Epithelial cell of esophagus (primary cell): ENCODE results near the gene POU4F1.

Source experiments
- DNase-seq: peaks from one replicate; pipeline ENCODE4 v3.0.0; 2010; ENCODE audit warnings: low read depth
- H3K4me3 ChIP-seq: 2 replicates; pipeline ENCODE4 v1.5.1; 2011; ENCODE audit warnings: mild to moderate bottlenecking, low read length, control low read depth
- CTCF ChIP-seq: IDR thresholded peaks from 2 replicates; pipeline ENCODE4 v1.5.1; 2011; ENCODE audit warnings: low read depth, mild to moderate bottlenecking, low read length, control low read depth, inconsistent platforms; ENCODE audit not compliant: insufficient read depth; ENCODE audit errors: missing control alignments

Gene POU4F1

GRCh38 chr13:78632996-78633395 lies 29.6 kb upstream of the POU4F1 start:
- H3K4me3 ChIP-seq, result no peak overlapping the region
- no peak for TF ChIP-seq CTCF
- DNase-seq, result no peak

GRCh38 chr13:78631077-78631476 lies 27.7 kb upstream of the POU4F1 start:
- no peak for DNase-seq
- TF ChIP-seq CTCF, result no peak
- H3K4me3 ChIP-seq, result no peak overlapping the region

- H3K4me3 ChIP-seq, result no peak overlapping the region
- no peak for DNase-seq
- TF ChIP-seq CTCF, result no peak
Measured at GRCh38 chr13:78630511-78630910, 27.2 kb upstream of the POU4F1 start.

- TF ChIP-seq CTCF, result no peak
- no peak overlapping the region for H3K4me3 ChIP-seq
- no peak for DNase-seq
Measured at GRCh38 chr13:78625384-78625783, 22.0 kb upstream of the POU4F1 start.

GRCh38 chr13:78623132-78623531 lies 19.8 kb upstream of the POU4F1 start:
- no peak for TF ChIP-seq CTCF
- no peak for DNase-seq
- no peak overlapping the region for H3K4me3 ChIP-seq

- no peak for TF ChIP-seq CTCF
- DNase-seq, result no peak
- H3K4me3 ChIP-seq, result no peak overlapping the region
Measured at GRCh38 chr13:78620936-78621470, 17.7 kb upstream of the POU4F1 start.

GRCh38 chr13:78618411-78618810 lies 15.1 kb upstream of the POU4F1 start:
- TF ChIP-seq CTCF, result no peak

More at GRCh38 chr13:78618411-78618810, 15.1 kb upstream of the POU4F1 start:
- H3K4me3 ChIP-seq, result no peak overlapping the region
- DNase-seq, result no peak
